ENCODE results near the gene WDR77.

- TF ChIP-seq CTCF (conservative IDR thresholded peaks at IDR 0.05; ENCODE audit: low read depth, low read length) (no peak), EZH2 (IDR thresholded peaks at IDR 0.05; ENCODE audit: low read length, unreplicated experiment) (no peak)
These were observed 19.0 kb upstream of the WDR77 start for GRCh38 chr1:111467865-111468716.

Data from PC-3 (cell line).